Nephron progenitor cell (in vitro differentiated cells): ENCODE measurements around the gene CFAP68.
A peak's percentile ranks its signal among the peaks of the same experiment; 100 is the strongest.

Experiments used
- DNase-seq: peaks from one replicate; pipeline ENCODE4 v3.0.0; 2021
- H3K27ac Mint-ChIP-seq: 2 replicates; pipeline ENCODE4 v1.8.0; 2021; ENCODE audit warnings: mild to moderate bottlenecking, moderate library complexity, mixed read lengths
- H3K27me3 Mint-ChIP-seq: 2 replicates; pipeline ENCODE4 v1.8.0; 2021; ENCODE audit warnings: mild to moderate bottlenecking, low read depth, mixed read lengths; ENCODE audit not compliant: poor library complexity
- H3K36me3 Mint-ChIP-seq: 2 replicates; pipeline ENCODE4 v1.8.0; 2021; ENCODE audit warnings: low read depth, mixed read lengths
- H3K4me1 Mint-ChIP-seq: 2 replicates; pipeline ENCODE4 v1.8.0; 2021; ENCODE audit warnings: mixed read lengths
- H3K4me3 Mint-ChIP-seq: 2 replicates; pipeline ENCODE4 v1.8.0; 2021; ENCODE audit warnings: mild to moderate bottlenecking, moderate library complexity, mixed read lengths
- H3K9me3 Mint-ChIP-seq: 2 replicates; pipeline ENCODE4 v1.8.0; 2021; ENCODE audit warnings: mild to moderate bottlenecking, moderate library complexity, mixed read lengths
- CTCF ChIP-seq: fragments of 200-600 bp; sonication (generic); IDR thresholded peaks from 2 replicates; pipeline ENCODE4 v1.5.0; 2021; ENCODE audit warnings: antibody characterized with exemption

The CFAP68 gene

GRCh38 chr11:111878849-111879636 lies at the start of gene CFAP68, which contains the start of gene FDXACB1:
Gene CFAP68 (plus strand): TSS chr11:111879541. CDS start chr11:111879561, 20 bp downstream.
Gene FDXACB1 (minus strand): TSS chr11:111879165. CDS start chr11:111879132, 33 bp downstream.
- Mint-ChIP-seq H3K9me3 (no peaks in the 10 kb centered on the region), H3K27me3 (peaks cover 3% of the 10 kb centered on the region), H3K27ac (peak within 1 kb of the TSS; percentile 100), H3K4me1 (peaks cover 17% of the 10 kb centered on the region), H3K4me3 (peak within 1 kb of the TSS; percentile 95), H3K36me3 (no peaks in the 10 kb centered on the region)
- TF ChIP-seq CTCF = peak; percentile 94
- DNase-seq = peak; percentile 95

DNA sequence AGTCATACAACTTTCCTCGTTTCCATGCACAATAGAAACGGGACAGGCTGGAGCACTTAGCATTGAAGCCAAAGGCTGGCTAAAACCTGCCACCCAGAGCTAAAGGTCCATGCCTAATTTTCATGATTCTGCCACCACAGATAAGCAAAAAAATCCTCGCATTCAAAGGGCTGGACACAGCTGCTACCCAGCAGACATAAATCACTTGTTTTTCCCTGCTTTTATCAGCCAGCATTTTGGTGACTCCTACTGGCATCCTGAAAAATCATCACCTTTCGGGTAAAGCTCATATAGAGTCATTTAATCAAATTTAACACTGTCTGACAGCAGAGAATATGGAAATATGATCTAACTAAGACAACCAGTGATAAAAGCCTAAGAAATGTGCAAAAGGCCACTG lies 45.8 kb upstream of the CFAP68 start:
- no peaks in the 10 kb centered on the region for H3K4me1 Mint-ChIP-seq
- no peak overlapping the region for H3K27ac Mint-ChIP-seq
- no peak overlapping the region for H3K4me3 Mint-ChIP-seq
- TF ChIP-seq CTCF = no peak
- no peaks in the 10 kb centered on the region for H3K27me3 Mint-ChIP-seq
- no peak for DNase-seq
- no peaks in the 10 kb centered on the region for H3K9me3 Mint-ChIP-seq
- peaks cover 33% of the 10 kb centered on the region for H3K36me3 Mint-ChIP-seq

- H3K36me3 Mint-ChIP-seq = peaks cover 29% of the 10 kb centered on the region
- H3K4me3 Mint-ChIP-seq = no peak overlapping the region
- no peak for DNase-seq
- TF ChIP-seq CTCF = no peak
- H3K4me1 Mint-ChIP-seq = no peaks in the 10 kb centered on the region
- H3K27ac Mint-ChIP-seq = no peak overlapping the region
- no peaks in the 10 kb centered on the region for H3K9me3 Mint-ChIP-seq
- H3K27me3 Mint-ChIP-seq = no peaks in the 10 kb centered on the region
Observed at GRCh38 chr11:111834432-111835163, 44.7 kb upstream of the CFAP68 start.

GRCh38 chr11:111835665-111836064 lies 43.7 kb upstream of the CFAP68 start:
- Mint-ChIP-seq H3K4me3 (no peak overlapping the region), H3K27me3 (no peaks in the 10 kb centered on the region), H3K4me1 (no peaks in the 10 kb centered on the region), H3K9me3 (no peaks in the 10 kb centered on the region), H3K36me3 (peaks cover 24% of the 10 kb centered on the region), H3K27ac (no peak overlapping the region)
- no peak for TF ChIP-seq CTCF
- no peak for DNase-seq

DNA sequence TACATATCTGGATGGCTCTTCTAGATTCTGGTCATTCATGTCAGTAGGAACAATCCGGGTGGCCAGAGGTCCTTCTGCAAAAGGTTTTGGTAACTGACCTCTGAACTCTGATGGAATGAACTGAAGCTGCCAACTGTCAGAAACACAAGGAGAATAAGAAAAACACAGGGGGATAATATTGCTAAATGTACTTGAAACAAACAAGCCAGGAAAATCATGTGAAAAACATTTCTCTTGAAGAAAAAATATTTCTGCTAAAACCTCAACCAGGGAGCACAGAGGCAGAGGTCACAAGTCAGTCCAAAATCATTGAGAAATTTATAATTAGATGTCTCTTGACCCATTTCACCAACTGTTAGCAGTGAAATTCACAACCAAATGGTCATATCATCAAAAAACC lies 43.2 kb upstream of the CFAP68 start:
- no peaks in the 10 kb centered on the region for H3K9me3 Mint-ChIP-seq
- peaks cover 23% of the 10 kb centered on the region for H3K36me3 Mint-ChIP-seq
- no peak for TF ChIP-seq CTCF
- no peaks in the 10 kb centered on the region for H3K27me3 Mint-ChIP-seq
- H3K4me3 Mint-ChIP-seq = no peak overlapping the region
- peaks cover 2% of the 10 kb centered on the region for H3K4me1 Mint-ChIP-seq
- H3K27ac Mint-ChIP-seq = no peak overlapping the region
- no peak for DNase-seq
